T47D (cell line): ENCODE measurements around the gene CST7.
A peak's percentile ranks its signal among the peaks of the same experiment; 100 is the strongest.

ENCODE experiments used
- DNase-seq, 2 experiments: peaks; one replicate each; pipeline versions ENCODE4 v3.0.0 to v3.0.0-alpha.2; 2011 to 2012; ENCODE audit warnings: low read depth in 1 of 2, low spot score in 1 of 2
- JUND ChIP-seq: IDR thresholded peaks from 2 replicates; pipeline ENCODE4 v1.6.1; 2012; ENCODE audit warnings: low read depth
- in situ Hi-C: cut with HindIII; loops from 2 replicates; pipeline ENCODE4 v1.10.0; 2016; ENCODE audit warnings: low sequenced_read_pairs, low pct_unique_long_range_greater_than_20kb

The CST7 gene

DNA sequence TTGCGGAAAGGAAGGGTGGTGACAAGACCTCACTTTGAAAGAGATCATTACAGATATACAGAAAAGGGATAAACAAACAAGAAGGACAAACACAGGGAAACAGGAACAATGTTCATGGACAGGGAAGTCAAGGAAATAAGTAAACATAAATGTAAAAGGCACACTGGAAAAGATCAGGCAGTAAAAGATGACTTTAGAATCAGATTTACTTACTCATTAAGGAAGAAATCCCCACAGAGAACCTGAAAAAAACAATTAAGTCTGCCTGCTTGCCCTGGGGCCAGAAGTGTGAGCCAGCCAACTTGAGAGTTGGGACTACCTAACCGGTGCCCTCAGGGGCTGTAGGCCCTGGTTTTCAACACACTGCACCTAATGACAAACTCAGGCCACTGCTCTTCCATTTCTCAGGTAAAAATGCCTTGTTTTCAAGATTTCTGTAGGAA, 41.8 kb downstream of the CST7 start:
- peak in 1 of 2 experiments; percentile 59 for DNase-seq
- no peak for TF ChIP-seq JUND
- in situ Hi-C loops = no loop called here

DNA sequence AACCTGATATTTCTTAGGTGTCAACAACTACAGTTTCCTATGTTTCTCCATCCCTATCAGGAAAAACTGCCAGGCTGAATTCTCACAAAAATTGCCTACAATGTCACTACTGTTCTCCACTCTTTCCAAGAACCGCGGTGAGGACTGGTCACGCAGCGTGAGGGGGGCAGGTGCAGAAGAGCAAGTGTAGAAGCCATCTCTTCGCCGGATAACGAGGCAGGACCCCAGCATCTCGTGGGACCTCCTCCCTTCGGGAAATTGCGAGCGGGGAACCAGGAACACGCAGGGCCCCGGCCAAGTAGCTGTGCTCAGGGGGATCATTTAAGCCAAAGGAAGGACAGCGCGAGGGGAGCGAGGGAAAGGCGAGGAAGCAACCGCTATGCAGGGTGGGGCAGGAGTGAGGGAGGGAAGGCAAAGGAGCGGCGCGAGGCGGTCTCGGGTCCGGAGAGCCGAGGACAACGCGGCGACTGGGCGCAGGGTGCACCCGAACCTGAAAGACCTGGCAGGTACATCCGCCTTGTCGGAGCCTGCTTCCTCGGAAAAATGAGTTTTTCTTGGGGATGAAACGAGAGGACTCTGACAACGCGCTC, 42.9 kb downstream of the CST7 start:
- no peak for TF ChIP-seq JUND
- in situ Hi-C loops = no loop called here
- no peak for DNase-seq

DNA sequence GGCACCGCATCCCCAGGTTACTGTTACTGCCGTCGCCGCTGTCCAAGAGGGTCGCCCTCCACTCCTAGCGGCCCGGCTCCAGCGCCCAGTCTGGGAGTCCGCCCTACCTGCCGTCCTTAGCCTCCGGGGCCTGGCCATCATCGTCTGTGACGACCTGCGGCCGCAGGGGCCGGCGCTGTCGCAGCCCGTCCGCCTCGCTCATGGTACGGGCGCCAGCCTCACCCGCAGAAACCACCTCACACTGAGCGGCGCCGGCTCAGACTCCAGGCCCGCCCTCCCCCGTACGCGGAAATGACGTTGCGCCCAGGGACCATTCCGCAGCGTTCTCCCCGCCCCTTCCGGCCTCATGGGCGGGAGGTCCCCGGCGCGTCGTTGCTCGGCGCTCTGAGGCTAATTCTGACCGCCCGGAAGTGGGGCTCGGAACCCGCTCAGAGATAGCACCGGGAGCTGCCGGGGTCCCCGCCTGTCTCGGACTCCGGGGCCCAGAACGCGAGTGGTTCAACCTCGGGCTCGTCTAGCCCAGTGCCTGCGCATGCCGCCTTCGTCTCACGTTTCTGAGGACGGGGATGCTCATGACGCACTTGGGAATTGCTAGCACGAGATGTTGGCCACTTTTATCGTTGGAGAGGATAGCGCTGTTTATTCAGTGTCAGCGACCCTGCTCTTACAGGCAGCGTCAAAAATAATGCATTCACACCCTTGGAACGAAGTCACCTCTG, 43.6 kb downstream of the CST7 start, which contains the start of gene APMAP:
Gene APMAP, minus strand, starts transcription at position 265 of the 719 bp plus-strand sequence. Its CDS starts 63 bp downstream, at position 202.
- TF ChIP-seq JUND = no peak
- in situ Hi-C loops = no loop called here
- peak; percentile 89 to 94 for DNase-seq

DNA sequence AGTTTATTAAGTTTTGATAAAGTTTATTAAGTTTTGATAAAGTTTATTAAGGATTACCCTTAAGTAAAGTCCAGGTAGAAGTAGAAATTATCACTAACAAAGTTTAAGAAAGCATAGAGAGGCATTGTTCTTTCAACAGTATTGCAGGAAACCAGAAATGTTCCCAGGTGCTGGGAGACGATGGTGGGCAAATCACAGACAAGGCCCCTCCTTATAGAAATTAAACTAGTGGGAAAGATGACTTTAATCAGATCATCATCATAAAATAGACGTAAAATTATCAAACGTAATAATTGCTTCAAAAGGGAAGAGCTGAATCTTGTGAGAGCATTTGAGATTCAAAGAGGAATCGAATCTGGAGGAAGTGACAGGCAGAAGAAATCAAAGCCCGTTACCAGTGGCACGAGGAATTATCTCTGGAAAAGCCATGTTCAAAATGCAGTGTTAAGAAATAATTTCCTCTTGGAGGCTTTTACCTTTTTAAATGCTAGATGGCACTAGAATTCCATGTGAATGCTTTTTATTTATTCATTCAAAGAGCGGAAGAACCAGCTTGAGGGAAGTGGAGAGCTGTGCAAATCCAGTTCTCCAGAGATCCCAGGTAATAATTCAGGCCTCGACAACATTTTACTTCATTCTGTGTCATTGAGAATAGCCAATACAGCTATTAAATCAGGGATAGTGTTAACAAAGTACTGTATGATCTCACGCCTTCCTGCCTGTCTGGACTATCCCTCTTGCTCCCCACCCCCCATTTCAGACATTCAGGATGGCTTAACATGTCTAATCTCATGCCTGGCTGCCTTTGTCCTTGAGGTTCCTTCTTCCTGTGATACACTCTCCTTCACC, 44.5 kb downstream of the CST7 start:
- in situ Hi-C loops = no loop called here
- peak; percentile 43 to 86 for DNase-seq
- no peak for TF ChIP-seq JUND

DNA sequence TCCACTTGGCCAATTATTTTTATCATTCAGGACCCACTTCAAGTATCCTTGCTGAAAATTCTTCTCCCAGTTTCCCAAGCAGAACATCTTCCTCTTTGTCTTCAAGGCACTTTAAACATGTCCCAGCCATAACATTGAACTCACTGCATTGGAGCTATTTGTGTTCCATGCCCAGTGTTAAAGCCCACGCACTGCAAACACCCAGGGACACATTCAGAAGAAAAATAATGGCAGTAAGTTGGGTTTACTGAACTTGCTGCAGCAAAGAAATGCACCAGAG, 45.1 kb downstream of the CST7 start:
- DNase-seq = no peak
- no peak for TF ChIP-seq JUND
- in situ Hi-C loops = no loop called here

DNA sequence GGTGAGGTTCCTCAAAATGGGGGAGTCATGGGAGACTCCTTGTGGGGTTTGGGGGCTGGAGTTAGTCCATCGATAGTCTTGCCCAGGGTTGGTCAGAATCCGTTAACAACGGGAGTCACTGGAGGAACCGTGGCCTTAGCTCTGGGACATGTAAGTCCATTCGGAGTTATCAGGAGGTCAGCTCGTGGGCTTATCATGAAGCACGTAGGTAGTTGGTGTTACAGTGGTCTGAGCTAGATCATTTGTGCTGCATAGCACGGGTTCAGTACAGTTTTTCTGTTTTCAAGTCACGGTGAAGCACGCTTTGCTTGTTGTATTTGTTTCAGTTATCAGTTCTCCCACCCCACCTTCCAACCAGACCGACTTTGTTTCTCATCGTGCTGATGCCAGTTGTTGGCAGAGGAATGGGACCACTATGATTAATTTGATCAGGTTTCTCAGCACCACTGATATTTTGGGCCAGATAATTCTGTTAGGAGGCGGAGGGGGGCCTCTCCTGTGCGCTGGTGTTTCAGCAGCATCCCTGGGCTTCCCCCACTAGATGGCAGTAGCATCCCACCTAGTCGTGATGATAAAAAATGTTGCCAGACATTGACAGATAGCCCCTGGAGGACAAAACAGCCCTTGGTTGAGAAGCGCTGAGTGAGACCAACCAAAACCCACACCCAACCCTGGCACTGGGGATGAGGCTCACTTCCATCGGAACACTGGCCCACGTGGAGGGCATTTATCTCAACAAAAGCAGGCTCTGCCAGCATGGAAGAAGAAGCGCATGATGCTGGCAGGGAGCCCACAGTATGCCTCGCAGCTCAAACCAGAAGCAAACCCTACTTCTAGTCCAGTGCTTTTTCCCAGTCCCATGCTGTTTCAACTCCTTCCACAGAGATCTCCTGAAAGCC, 45.6 kb downstream of the CST7 start:
- TF ChIP-seq JUND = no peak
- in situ Hi-C loops = no loop called here
- DNase-seq = peak; percentile 48 to 84

DNA sequence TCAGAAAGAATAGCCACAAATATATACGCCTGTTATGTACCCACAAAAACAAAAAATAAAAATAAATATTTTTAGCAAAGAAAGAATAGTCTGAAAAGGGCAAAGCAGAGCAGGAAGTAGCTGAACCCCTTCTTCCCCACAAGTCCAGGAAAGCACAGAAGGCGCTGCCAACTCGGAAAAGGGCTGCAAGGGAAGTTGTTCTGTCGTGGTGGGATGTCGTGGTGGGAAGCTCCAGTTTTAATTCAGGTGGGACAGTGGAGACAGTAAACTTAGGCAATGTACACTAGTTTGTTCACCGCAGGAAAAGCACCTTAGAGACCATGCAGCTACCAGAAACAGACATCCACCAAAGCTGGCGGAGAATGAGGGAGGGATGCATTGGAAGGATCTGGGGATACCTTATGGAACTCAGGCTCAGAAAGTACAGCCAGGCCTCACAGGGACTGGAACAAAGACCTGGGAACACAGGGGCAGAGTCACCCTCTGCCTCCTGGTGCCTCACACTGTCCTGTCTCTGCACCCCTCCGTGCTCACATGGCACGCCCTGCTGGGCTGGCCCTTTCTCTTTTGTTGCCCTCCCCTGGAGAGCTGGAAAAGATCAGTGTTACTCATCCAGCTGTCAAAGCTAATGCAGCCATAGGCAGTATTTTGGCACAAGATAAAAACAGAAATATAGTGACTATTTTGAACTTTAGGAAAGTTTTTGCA, 46.8 kb downstream of the CST7 start:
- DNase-seq = no peak
- in situ Hi-C loops = no loop called here
- TF ChIP-seq JUND = no peak

DNA sequence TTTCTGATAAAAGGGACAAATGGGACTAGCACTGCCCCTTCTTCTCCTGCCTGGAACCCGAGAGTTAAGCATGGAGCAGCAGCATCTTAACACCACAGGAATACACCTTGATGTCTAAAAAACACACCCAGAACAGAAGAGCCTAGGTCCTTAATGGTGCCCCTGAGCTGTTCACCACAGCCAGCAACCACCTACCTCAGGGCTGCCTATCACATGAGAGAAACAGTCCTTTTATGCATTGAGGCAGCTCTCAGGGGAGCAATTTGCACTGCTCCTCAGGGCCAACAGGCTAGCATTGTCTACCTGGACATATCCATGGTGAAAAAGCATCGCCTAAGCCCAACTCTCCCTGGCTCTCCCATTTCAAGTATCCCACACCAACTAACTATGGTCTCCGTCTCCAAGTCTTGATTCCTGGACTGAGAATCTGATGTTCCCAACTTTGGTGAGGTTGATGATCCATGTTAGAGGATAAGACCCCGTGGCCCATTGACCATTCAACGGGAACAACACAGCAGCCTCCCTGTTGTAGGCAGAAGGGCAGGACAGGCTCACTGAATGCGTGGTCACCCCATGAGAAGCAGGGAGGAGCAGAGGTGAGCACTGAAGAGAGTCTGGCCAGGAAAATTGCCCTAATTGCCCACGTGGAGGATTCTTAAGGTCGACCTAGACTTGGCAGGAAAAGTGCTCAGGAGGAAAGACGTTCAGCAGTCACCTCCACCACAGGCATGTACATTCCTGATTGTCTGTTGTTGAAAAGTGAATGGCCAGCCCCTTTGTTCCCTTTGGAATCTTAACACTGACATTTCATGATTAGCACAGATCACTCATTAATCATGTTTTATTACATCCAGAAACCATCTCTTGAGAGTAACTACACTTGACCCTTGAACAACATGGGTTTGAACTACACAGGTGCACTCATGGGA, 47.6 kb downstream of the CST7 start:
- TF ChIP-seq JUND = no peak
- no peak for DNase-seq
- in situ Hi-C loops = no loop called here

DNA sequence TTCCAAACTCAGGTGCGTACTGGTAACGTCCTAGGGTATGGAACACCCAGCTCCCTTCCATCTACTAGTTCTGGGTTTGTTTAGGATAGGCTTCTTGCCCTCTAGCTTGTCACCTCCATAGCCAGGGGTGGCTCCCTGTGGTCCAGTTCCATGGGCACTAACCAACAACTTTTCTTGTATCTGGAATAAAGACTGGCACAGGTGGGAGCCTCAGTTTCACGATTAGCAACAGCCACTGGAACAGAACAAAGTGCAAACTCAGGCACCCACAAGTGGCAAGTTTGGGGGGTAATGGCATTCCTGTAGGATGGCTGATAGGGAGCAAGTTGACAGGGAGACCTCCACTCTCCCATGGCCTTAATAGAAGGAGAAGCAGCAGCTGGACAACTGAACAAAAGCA, 49.1 kb downstream of the CST7 start:
- in situ Hi-C loops = no loop called here
- TF ChIP-seq JUND = no peak
- DNase-seq = no peak

DNA sequence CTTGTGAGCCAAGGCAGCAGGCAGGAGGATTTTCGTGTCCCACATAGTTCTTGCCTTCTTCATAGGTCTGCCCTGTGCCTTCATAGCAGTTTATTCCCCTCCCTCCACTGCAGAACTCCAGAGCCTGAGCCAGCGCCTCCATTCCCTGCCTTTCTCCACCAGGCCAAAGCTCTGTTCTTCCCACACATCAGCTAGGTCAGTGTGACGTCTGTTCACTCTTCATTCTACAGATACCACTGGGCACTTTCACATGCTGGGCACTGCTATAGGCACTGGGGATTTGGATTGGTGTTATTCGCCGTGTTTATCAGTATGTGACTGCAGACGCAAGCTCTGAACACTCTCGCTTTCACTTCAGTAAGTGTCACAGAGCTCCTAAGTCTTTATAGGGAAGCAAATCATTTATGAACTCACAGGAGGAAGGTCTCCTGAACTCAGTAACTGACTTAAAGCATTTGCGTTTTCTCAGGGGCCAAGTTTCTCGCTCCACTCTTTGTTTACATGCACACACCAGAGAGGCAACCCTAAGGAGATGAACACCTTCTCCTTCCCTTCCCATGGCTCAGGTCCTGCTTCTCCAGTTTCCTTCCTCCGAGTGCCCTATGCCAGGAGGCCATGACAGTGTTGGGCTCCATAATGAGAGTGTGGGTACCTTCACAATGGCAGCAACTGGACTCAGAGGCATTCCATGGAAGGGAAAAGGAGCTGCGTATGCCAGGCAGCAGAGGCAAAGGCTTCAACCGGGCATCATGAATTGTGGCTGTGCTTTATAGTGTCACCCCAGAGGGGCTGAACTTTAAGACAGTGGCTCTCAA, 49.8 kb downstream of the CST7 start:
- in situ Hi-C loops = no loop called here
- DNase-seq = no peak
- no peak for TF ChIP-seq JUND
